HG03060 (cell line): ENCODE data around the gene LITAFD.
"Not testable (repeated sequence)": the region's sequence is repeated elsewhere in the genome, so short reads cannot be mapped to it uniquely, and the experiment has no call there.

ENCODE experiments used
- ATAC-seq: cut with Tn5 transposase; IDR thresholded peaks from one replicate; pipeline ENCODE4 v1.9.1; 2021; ENCODE audit warnings: low read depth, moderate number of reproducible peaks; ENCODE audit not compliant: unreplicated experiment

Gene LITAFD

GRCh38 chr16:8869212-8869987 is 12.8 kb upstream of the LITAFD start:
- no peak for ATAC-seq

GRCh38 chr16:8869988-8870241 is 12.2 kb upstream of the LITAFD start:
- ATAC-seq, result not testable (repeated sequence)

GRCh38 chr16:8872071-8872470 is 10.1 kb upstream of the LITAFD start:
- ATAC-seq, result no peak

- no peak for ATAC-seq
Measured at GRCh38 chr16:8872967-8873865, 8.9 kb upstream of the LITAFD start.

- not testable (repeated sequence) for ATAC-seq
Measured at GRCh38 chr16:8873866-8874195, 8.3 kb upstream of the LITAFD start.

GRCh38 chr16:8874388-8874787 is 7.8 kb upstream of the LITAFD start:
- ATAC-seq, result no peak

GRCh38 chr16:8875317-8875716 is 6.8 kb upstream of the LITAFD start:
- ATAC-seq, result not testable (repeated sequence)

- no peak for ATAC-seq
Measured at GRCh38 chr16:8877894-8878522, 4.1 kb upstream of the LITAFD start.

- no peak for ATAC-seq
Measured at GRCh38 chr16:8878523-8878911, 3.6 kb upstream of the LITAFD start.

GRCh38 chr16:8880839-8881510 is 1.2 kb upstream of the LITAFD start:
- no peak for ATAC-seq

GRCh38 chr16:8882725-8883377 is 700 bp downstream of the LITAFD start:
- no peak for ATAC-seq

GRCh38 chr16:8885674-8886592 is 3.8 kb downstream of the LITAFD start:
- no peak for ATAC-seq

GRCh38 chr16:8886593-8887430 is 4.7 kb downstream of the LITAFD start:
- ATAC-seq, result no peak

GRCh38 chr16:8887431-8887765 is 5.2 kb downstream of the LITAFD start:
- no peak for ATAC-seq

- ATAC-seq, result no peak
Measured at GRCh38 chr16:8887952-8888560, 5.9 kb downstream of the LITAFD start.

- ATAC-seq, result no peak
Measured at GRCh38 chr16:8888951-8889892, 7.1 kb downstream of the LITAFD start.

GRCh38 chr16:8889893-8890548 is 7.9 kb downstream of the LITAFD start:
- no peak for ATAC-seq
